Fibroblast of lung (primary cell): Measurements from ENCODE around the gene AKAP12. TPM values are rescaled to one million over a fixed set of nuclear protein-coding genes. Genes with fewer than 3 reads are reported as not detected.

Experiments
- DNase-seq, 2 donors: peaks; one replicate each; pipeline versions ENCODE4 v3.0.0 to v3.0.0-alpha.2; 2010; ENCODE audit warnings: low read depth in 2 of 2
- H2AFZ ChIP-seq: 2 replicates; pipeline ENCODE4 v1.5.1; 2012; ENCODE audit warnings: low read length, control low read depth, inconsistent platforms
- H3K27ac ChIP-seq: 2 replicates; pipeline ENCODE4 v1.5.1; 2011; ENCODE audit warnings: low read length, control low read depth; ENCODE audit not compliant: insufficient read depth
- H3K27me3 ChIP-seq: 2 replicates; pipeline ENCODE4 v1.5.1; 2011; ENCODE audit warnings: mild to moderate bottlenecking, low read length; ENCODE audit not compliant: control insufficient read depth, insufficient read depth
- H3K36me3 ChIP-seq: 2 replicates; pipeline ENCODE4 v1.5.1; 2011; ENCODE audit warnings: low read length; ENCODE audit not compliant: control insufficient read depth, insufficient read depth
- H3K4me1 ChIP-seq: 2 replicates; pipeline ENCODE4 v1.5.1; 2011; ENCODE audit warnings: low read length; ENCODE audit not compliant: control insufficient read depth, insufficient read depth; ENCODE audit errors: extremely low read depth
- H3K4me2 ChIP-seq: 2 replicates; pipeline ENCODE4 v1.5.1; 2011; ENCODE audit warnings: low read length, control low read depth; ENCODE audit not compliant: insufficient read depth; ENCODE audit errors: extremely low read depth
- H3K4me3 ChIP-seq, 4 experiments: fragments of 200-600 bp in 1 of 4; sonication (generic) in 1 of 4; replicated peaks in 1 of 4; 2 replicates each; pipeline ENCODE4 v1.5.1; 2011 to 2016; ENCODE audit warnings: low read length in 4 of 4, low read depth in 3 of 4, mild to moderate bottlenecking in 3 of 4, control low read depth in 2 of 4, inconsistent platforms in 1 of 4, mixed read lengths in 1 of 4; ENCODE audit not compliant: insufficient read depth in 1 of 4; ENCODE audit errors: control extremely low read depth in 1 of 4
- H3K79me2 ChIP-seq: 2 replicates; pipeline ENCODE4 v1.5.1; 2012; ENCODE audit warnings: mild to moderate bottlenecking, low read length, inconsistent platforms; ENCODE audit not compliant: control insufficient read depth, insufficient read depth
- H3K9ac ChIP-seq: 2 replicates; pipeline ENCODE4 v1.5.1; 2011; ENCODE audit warnings: mild to moderate bottlenecking, low read length, control low read depth; ENCODE audit not compliant: insufficient read depth
- H3K9me3 ChIP-seq: 2 replicates; pipeline ENCODE4 v1.5.1; 2012; ENCODE audit warnings: low read depth, low read length; ENCODE audit not compliant: control insufficient read depth, insufficient read depth
- H4K20me1 ChIP-seq: 2 replicates; pipeline ENCODE4 v1.5.1; 2011; ENCODE audit warnings: low read length; ENCODE audit not compliant: control insufficient read depth, insufficient read depth; ENCODE audit errors: extremely low read depth
- CTCF ChIP-seq, 2 donors: IDR thresholded peaks in 1 of 2; conservative IDR thresholded peaks in 1 of 2; 1 replicate in 1 of 2; 2 replicates in 1 of 2; pipeline ENCODE4 v1.5.1; 2011 to 2012; ENCODE audit warnings: low read length in 2 of 2, control low read depth in 1 of 2, inconsistent platforms in 1 of 2, low read depth in 1 of 2, mild to moderate bottlenecking in 1 of 2
- EZH2 ChIP-seq: IDR thresholded peaks from 2 replicates; pipeline ENCODE4 v1.5.1; 2012; ENCODE audit warnings: low read length, control low read depth, mild to moderate bottlenecking; ENCODE audit errors: missing control alignments
- polyA plus RNA-seq, 2 donors: library from polyadenylated mRNA; depleted of rRNA in 1 of 2; stranded (reverse) in 1 of 2; unstranded in 1 of 2; fragments of >200 nt; gene quantifications; 2 replicates each; pipeline ENCODE4 v1.2.1, GENCODE V29; 2011 to 2012; ENCODE audit warnings: missing spikeins in 1 of 2
- total RNA-seq: library from RNA; depleted of rRNA; stranded (reverse); fragments of >200 nt; gene quantifications from 2 replicates; pipeline ENCODE4 v1.2.1, GENCODE V29; 2014

Gene AKAP12
- total and polyA plus RNA-seq, 2 donors (not counting 1 experiment from before 2014, with no cell fraction given) = 68.5 to 133 TPM

- no peak overlapping the region for H3K9ac ChIP-seq
- H3K36me3 ChIP-seq = no peaks in the 10 kb centered on the region
- H4K20me1 ChIP-seq = no peaks in the 10 kb centered on the region
- H3K4me3 ChIP-seq = no peak overlapping the region
- H2AFZ ChIP-seq = no peak overlapping the region
- H3K9me3 ChIP-seq = no peaks in the 10 kb centered on the region
- H3K4me1 ChIP-seq = peaks cover 4% of the 10 kb centered on the region
- H3K4me2 ChIP-seq = no peak overlapping the region
- no peak for TF ChIP-seq CTCF (conservative IDR thresholded peaks at IDR 0.05 in 1 of 2, IDR thresholded peaks at IDR 0.05 in 1 of 2; ENCODE audit: low read depth in 1 of 2, low read length in 2 of 2)
- TF ChIP-seq EZH2 = no peak
- no peak for DNase-seq
- no peaks in the 10 kb centered on the region for H3K27me3 ChIP-seq
- peaks cover 48% of the 10 kb centered on the region for H3K79me2 ChIP-seq
- H3K27ac ChIP-seq = no peak overlapping the region
Observed at GRCh38 chr6:151377095-151377494, 137.3 kb downstream of the AKAP12 start.

- Histone ChIP-seq H4K20me1 (no peaks in the 10 kb centered on the region), H3K27ac (no peak overlapping the region), H3K36me3 (no peaks in the 10 kb centered on the region), H3K4me3 (no peak overlapping the region), H3K79me2 (peaks cover 51% of the 10 kb centered on the region), H3K4me1 (peaks cover 2% of the 10 kb centered on the region), H3K4me2 (no peak overlapping the region), H3K27me3 (no peaks in the 10 kb centered on the region), H2AFZ (no peak overlapping the region), H3K9ac (no peak overlapping the region), H3K9me3 (no peaks in the 10 kb centered on the region)
- peak in 1 of 2 donors; percentile 31 for DNase-seq
- no peak for TF ChIP-seq CTCF (conservative IDR thresholded peaks at IDR 0.05 in 1 of 2, IDR thresholded peaks at IDR 0.05 in 1 of 2; ENCODE audit: low read depth in 1 of 2, low read length in 2 of 2)
- no peak for TF ChIP-seq EZH2
Observed at GRCh38 chr6:151379933-151380847, 140.4 kb downstream of the AKAP12 start.

GRCh38 chr6:151380848-151381205 is 141.1 kb downstream of the AKAP12 start:
- no peaks in the 10 kb centered on the region for H4K20me1 ChIP-seq
- H3K36me3 ChIP-seq = no peaks in the 10 kb centered on the region
- H3K27ac ChIP-seq = no peak overlapping the region
- peaks cover 2% of the 10 kb centered on the region for H3K4me1 ChIP-seq
- H3K27me3 ChIP-seq = no peaks in the 10 kb centered on the region
- no peak overlapping the region for H3K9ac ChIP-seq
- TF ChIP-seq EZH2 (no peak), CTCF (conservative IDR thresholded peaks at IDR 0.05 in 1 of 2, IDR thresholded peaks at IDR 0.05 in 1 of 2; ENCODE audit: low read depth in 1 of 2, low read length in 2 of 2) (no peak)
- no peaks in the 10 kb centered on the region for H3K9me3 ChIP-seq
- no peak for DNase-seq
- H2AFZ ChIP-seq = no peak overlapping the region
- no peak overlapping the region for H3K4me3 ChIP-seq
- no peak overlapping the region for H3K4me2 ChIP-seq
- peaks cover 50% of the 10 kb centered on the region for H3K79me2 ChIP-seq
